ENCODE measurements around the gene PPM1L. TPM values are rescaled to one million over a fixed set of nuclear protein-coding genes. Genes with fewer than 3 reads are reported as not detected.

Gene PPM1L
- polyA plus RNA-seq, 1 donor (not counting 4 experiments of a cell fraction or from before 2014, with no cell fraction given), result 0.58 TPM

DNA sequence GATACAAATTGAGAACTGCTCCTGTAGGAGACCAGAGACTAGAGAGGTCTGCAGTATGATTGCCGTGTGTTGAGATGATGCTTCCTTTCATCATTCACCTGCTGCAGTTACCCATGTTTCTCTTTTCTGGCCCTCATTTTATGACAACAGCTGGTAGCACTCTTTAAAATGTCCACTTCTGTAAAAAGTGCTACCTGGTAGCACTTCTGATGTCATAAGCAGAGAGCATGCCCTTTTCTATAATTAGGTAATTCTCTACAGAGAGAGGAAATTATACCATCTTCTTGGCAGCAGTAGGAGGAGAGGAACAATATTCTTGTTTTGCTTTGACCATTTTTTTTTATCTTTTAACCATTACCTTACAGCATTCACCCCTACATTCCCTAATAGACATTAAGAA is 123.8 kb downstream of the PPM1L start:
- H3K27me3 ChIP-seq (ENCODE audit: control insufficient read depth, extremely low read depth, insufficient read depth, low read length), result peaks cover under 1% of the 10 kb centered on the region
- FAIRE-seq, result no peak
- H2AFZ ChIP-seq (ENCODE audit: control insufficient read depth, low read length), result no peak overlapping the region

DNA sequence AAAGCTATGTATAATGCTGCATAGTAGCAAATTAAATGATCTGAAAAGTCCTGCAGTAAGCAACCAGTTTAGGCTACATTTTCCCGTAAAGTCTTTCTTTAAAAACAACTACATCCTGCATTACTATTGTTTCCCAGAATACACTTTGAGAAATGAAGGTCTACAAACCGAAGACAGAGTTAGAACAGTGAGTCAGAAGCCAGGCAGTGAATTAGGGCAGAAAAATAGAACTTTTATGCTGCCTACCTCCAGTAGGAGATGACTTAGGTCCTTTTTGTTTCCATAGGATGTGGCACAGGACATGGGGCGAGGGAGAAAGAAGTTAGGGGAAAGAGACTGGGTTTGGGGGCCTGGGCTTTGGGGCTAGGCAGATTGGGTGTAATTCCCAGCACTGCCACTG is 127.3 kb downstream of the PPM1L start:
- Histone ChIP-seq H3K4me3 (ENCODE audit: control insufficient read depth in 2 of 3, extremely low read depth in 1 of 3, insufficient read depth in 2 of 3, low read depth in 1 of 3, low read length in 3 of 3) (no peak overlapping the region), H3K9me3 (ENCODE audit: control insufficient read depth, low read depth, low read length) (no peaks in the 10 kb centered on the region), H3K9me1 (ENCODE audit: control insufficient read depth, extremely low read depth, insufficient read depth, low read length) (no peaks in the 10 kb centered on the region), H3K27ac (ENCODE audit: control insufficient read depth, insufficient read depth, low read length) (no peak overlapping the region), H3K4me1 (ENCODE audit: control insufficient read depth, extremely low read depth, insufficient read depth, low read length) (no peaks in the 10 kb centered on the region), H4K20me1 (ENCODE audit: control insufficient read depth, extremely low read depth, insufficient read depth, low read length) (no peaks in the 10 kb centered on the region), H3K9ac (ENCODE audit: control insufficient read depth, extremely low read depth, insufficient read depth, low read length) (no peak overlapping the region), H2AFZ (ENCODE audit: control insufficient read depth, low read length) (no peak overlapping the region), H3K27me3 (ENCODE audit: control insufficient read depth, extremely low read depth, insufficient read depth, low read length) (no peaks in the 10 kb centered on the region), H3K36me3 (ENCODE audit: control insufficient read depth in 2 of 2, extremely low read depth in 1 of 2, insufficient read depth in 2 of 2, low read length in 2 of 2) (no peaks in the 10 kb centered on the region), H3K79me2 (ENCODE audit: control insufficient read depth, insufficient read depth, low read length) (no peaks in the 10 kb centered on the region), H3K4me2 (ENCODE audit: control insufficient read depth, extremely low read depth, insufficient read depth, low read depth, low read length) (no peak overlapping the region)
- dilution Hi-C loops (cut with MboI; ENCODE audit: extremely low pct_ligation_motif_present, low sequenced_read_pairs), result no loop called here
- no peak for DNase-seq (ENCODE audit: low read depth, low spot score)
- TF ChIP-seq, protein P1, sequence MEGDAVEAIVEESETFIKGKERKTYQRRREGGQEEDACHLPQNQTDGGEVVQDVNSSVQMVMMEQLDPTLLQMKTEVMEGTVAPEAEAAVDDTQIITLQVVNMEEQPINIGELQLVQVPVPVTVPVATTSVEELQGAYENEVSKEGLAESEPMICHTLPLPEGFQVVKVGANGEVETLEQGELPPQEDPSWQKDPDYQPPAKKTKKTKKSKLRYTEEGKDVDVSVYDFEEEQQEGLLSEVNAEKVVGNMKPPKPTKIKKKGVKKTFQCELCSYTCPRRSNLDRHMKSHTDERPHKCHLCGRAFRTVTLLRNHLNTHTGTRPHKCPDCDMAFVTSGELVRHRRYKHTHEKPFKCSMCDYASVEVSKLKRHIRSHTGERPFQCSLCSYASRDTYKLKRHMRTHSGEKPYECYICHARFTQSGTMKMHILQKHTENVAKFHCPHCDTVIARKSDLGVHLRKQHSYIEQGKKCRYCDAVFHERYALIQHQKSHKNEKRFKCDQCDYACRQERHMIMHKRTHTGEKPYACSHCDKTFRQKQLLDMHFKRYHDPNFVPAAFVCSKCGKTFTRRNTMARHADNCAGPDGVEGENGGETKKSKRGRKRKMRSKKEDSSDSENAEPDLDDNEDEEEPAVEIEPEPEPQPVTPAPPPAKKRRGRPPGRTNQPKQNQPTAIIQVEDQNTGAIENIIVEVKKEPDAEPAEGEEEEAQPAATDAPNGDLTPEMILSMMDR (optimal IDR thresholded peaks at IDR 0.05 in 1 of 3, IDR thresholded peaks at IDR 0.05 in 1 of 3, conservative IDR thresholded peaks at IDR 0.05 in 1 of 3; ENCODE audit: extremely low read depth in 1 of 3, insufficient read depth in 2 of 3, low read length in 3 of 3), result peak in 1 of 3 experiments; percentile 8
- no peak for TF ChIP-seq EZH2 (IDR thresholded peaks at IDR 0.05; ENCODE audit: low read length)
- FAIRE-seq, result no peak

More for the DNA sequence above, 123.8 kb downstream of the PPM1L start:
- Histone ChIP-seq H3K9me3 (ENCODE audit: control insufficient read depth, low read depth, low read length) (no peaks in the 10 kb centered on the region), H3K36me3 (ENCODE audit: control insufficient read depth in 2 of 2, extremely low read depth in 1 of 2, insufficient read depth in 2 of 2, low read length in 2 of 2) (no peaks in the 10 kb centered on the region), H3K4me2 (ENCODE audit: control insufficient read depth, extremely low read depth, insufficient read depth, low read depth, low read length) (no peak overlapping the region), H3K27ac (ENCODE audit: control insufficient read depth, insufficient read depth, low read length) (no peak overlapping the region), H4K20me1 (ENCODE audit: control insufficient read depth, extremely low read depth, insufficient read depth, low read length) (no peaks in the 10 kb centered on the region), H3K9ac (ENCODE audit: control insufficient read depth, extremely low read depth, insufficient read depth, low read length) (no peak overlapping the region), H3K4me3 (ENCODE audit: control insufficient read depth in 2 of 3, extremely low read depth in 1 of 3, insufficient read depth in 2 of 3, low read depth in 1 of 3, low read length in 3 of 3) (no peak overlapping the region), H3K79me2 (ENCODE audit: control insufficient read depth, insufficient read depth, low read length) (no peaks in the 10 kb centered on the region), H3K9me1 (ENCODE audit: control insufficient read depth, extremely low read depth, insufficient read depth, low read length) (no peaks in the 10 kb centered on the region), H3K4me1 (ENCODE audit: control insufficient read depth, extremely low read depth, insufficient read depth, low read length) (no peaks in the 10 kb centered on the region)
- no peak for DNase-seq (ENCODE audit: low read depth, low spot score)
- TF ChIP-seq EZH2 (IDR thresholded peaks at IDR 0.05; ENCODE audit: low read length), result no peak
- TF ChIP-seq, protein P1 (optimal IDR thresholded peaks at IDR 0.05 in 1 of 3, IDR thresholded peaks at IDR 0.05 in 1 of 3, conservative IDR thresholded peaks at IDR 0.05 in 1 of 3; ENCODE audit: extremely low read depth in 1 of 3, insufficient read depth in 2 of 3, low read length in 3 of 3), result no peak
- dilution Hi-C loops (cut with MboI; ENCODE audit: extremely low pct_ligation_motif_present, low sequenced_read_pairs), result no loop called here

Measured in keratinocyte (primary cell).